Glomerular visceral epithelial cell (primary cell): ENCODE results near the gene HEXIM2.

Experiments used
- DNase-seq: peaks from one replicate; pipeline ENCODE4 v3.0.0-alpha.2; 2016; ENCODE audit errors: extremely low spot score

HEXIM2 gene

GRCh38 chr17:45127548-45128300 is 34.0 kb upstream of the HEXIM2 start:
- peak; percentile 72 for DNase-seq

- DNase-seq, result no peak
Measured at GRCh38 chr17:45128331-45128730, 33.3 kb upstream of the HEXIM2 start.

GRCh38 chr17:45128989-45129388 is 32.7 kb upstream of the HEXIM2 start:
- no peak for DNase-seq

- no peak for DNase-seq
Measured at GRCh38 chr17:45129426-45129939, 32.2 kb upstream of the HEXIM2 start.

- no peak for DNase-seq
Measured at GRCh38 chr17:45129940-45130680, 31.6 kb upstream of the HEXIM2 start.

- no peak for DNase-seq
Measured at GRCh38 chr17:45130681-45131615, 30.7 kb upstream of the HEXIM2 start.

- DNase-seq, result peak; percentile 15
Measured at GRCh38 chr17:45131616-45132319, 29.9 kb upstream of the HEXIM2 start.

GRCh38 chr17:45132320-45132571 is 29.4 kb upstream of the HEXIM2 start, which contains the start of gene PLCD3:
Gene PLCD3, minus strand, starts transcription at chr17:45132515. Its CDS starts 105 bp downstream, at chr17:45132410.
- no peak for DNase-seq

- peak; percentile 91 for DNase-seq
Measured at GRCh38 chr17:45132572-45133463, 28.9 kb upstream of the HEXIM2 start.

GRCh38 chr17:45135192-45135977 is 26.3 kb upstream of the HEXIM2 start, which contains the start of gene ACBD4:
Gene ACBD4, plus strand, starts transcription at chr17:45135687. Its CDS starts 458 bp downstream, at chr17:45136145.
- peak; percentile 98 for DNase-seq

GRCh38 chr17:45135978-45136791 is 25.5 kb upstream of the HEXIM2 start:
- DNase-seq, result no peak

GRCh38 chr17:45136846-45137560 is 24.7 kb upstream of the HEXIM2 start:
- no peak for DNase-seq

GRCh38 chr17:45137561-45138305 is 23.9 kb upstream of the HEXIM2 start:
- DNase-seq, result no peak

- DNase-seq, result no peak
Measured at GRCh38 chr17:45138911-45139532, 22.7 kb upstream of the HEXIM2 start.

- no peak for DNase-seq
Measured at GRCh38 chr17:45139533-45139920, 22.1 kb upstream of the HEXIM2 start.

- no peak for DNase-seq
Measured at GRCh38 chr17:45143094-45143670, 18.5 kb upstream of the HEXIM2 start.
